Upper lobe of right lung (tissue), 1 donor: ENCODE results near the gene CDC25B. TPM values are rescaled to one million over a fixed set of nuclear protein-coding genes. Genes with fewer than 3 reads are reported as not detected.

Source experiments
- ATAC-seq: fragments of 200-7000 bp; cut with Tn5 transposase; one replicate; pipeline ENCODE4 v1.9.1; 2020; ENCODE audit warnings: mild to moderate bottlenecking, moderate library complexity
- DNase-seq: peaks from one replicate; pipeline ENCODE4 v3.0.0-alpha.2; 2020
- H3K27ac ChIP-seq: fragments of 200-600 bp; one replicate; pipeline ENCODE4 v1.8.0; 2022
- H3K27me3 ChIP-seq: fragments of 200-600 bp; one replicate; pipeline ENCODE4 v1.8.0; 2022; ENCODE audit warnings: mild to moderate bottlenecking
- H3K36me3 ChIP-seq: fragments of 200-600 bp; one replicate; pipeline ENCODE4 v1.8.0; 2022
- H3K4me1 ChIP-seq: fragments of 200-600 bp; one replicate; pipeline ENCODE4 v1.8.0; 2022
- H3K4me3 ChIP-seq: fragments of 200-600 bp; one replicate; pipeline ENCODE4 v1.8.0; 2022; ENCODE audit warnings: mild to moderate bottlenecking
- H3K9me3 ChIP-seq: fragments of 200-600 bp; one replicate; pipeline ENCODE4 v1.8.0; 2022
- intact Hi-C: fragments of 100-400 bp; cut with DNase I; formaldehyde crosslinking; loops from one replicate; pipeline ENCODE4 v1.11.0; 2022
- total RNA-seq: library from RNA; stranded (reverse); fragmentation: NEBNext Ultra II Directional; extraction: Animal tissue kit (Norgen Biotek cat#: 25700); gene quantifications from one replicate; pipeline ENCODE4 v1.2.1, GENCODE V29; 2021
- TF ChIP-seq, protein P1 (sequence below): fragments of 200-600 bp; IDR thresholded peaks from one replicate; pipeline ENCODE4 v1.8.0; 2022; ENCODE audit warnings: antibody characterized with exemption
- donor health status: DM: no; HTN: yes; CAD: no; lungs with severe emphysema.

Gene CDC25B
- total RNA-seq, 1 donor from 2014 or later, result 136 TPM

DNA sequence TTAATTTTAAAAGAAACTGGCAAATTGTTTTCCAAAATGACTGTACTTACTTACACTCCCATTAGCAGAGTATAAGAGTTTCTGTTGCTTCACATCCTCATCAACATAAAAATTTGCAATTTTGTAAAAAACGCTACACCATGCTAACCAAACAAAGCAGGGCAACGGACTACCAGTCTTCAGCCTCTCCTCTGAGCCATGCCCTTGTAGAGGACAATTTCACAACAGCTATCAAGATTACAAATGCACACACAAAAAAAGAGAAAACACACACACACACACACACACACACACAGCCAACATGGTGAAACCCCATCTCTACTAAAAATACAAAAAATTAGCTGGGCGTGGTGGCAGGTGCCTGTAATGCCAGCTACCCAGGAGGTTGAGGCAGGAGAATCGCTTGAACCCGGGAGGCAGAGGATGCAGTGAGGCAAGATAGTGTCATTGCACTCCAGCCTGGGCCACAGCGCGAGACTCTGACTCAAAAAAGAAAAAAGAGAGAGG is 24.5 kb upstream of the CDC25B start:
- no peaks in the 10 kb centered on the region for H3K27me3 ChIP-seq
- TF ChIP-seq, protein P1, sequence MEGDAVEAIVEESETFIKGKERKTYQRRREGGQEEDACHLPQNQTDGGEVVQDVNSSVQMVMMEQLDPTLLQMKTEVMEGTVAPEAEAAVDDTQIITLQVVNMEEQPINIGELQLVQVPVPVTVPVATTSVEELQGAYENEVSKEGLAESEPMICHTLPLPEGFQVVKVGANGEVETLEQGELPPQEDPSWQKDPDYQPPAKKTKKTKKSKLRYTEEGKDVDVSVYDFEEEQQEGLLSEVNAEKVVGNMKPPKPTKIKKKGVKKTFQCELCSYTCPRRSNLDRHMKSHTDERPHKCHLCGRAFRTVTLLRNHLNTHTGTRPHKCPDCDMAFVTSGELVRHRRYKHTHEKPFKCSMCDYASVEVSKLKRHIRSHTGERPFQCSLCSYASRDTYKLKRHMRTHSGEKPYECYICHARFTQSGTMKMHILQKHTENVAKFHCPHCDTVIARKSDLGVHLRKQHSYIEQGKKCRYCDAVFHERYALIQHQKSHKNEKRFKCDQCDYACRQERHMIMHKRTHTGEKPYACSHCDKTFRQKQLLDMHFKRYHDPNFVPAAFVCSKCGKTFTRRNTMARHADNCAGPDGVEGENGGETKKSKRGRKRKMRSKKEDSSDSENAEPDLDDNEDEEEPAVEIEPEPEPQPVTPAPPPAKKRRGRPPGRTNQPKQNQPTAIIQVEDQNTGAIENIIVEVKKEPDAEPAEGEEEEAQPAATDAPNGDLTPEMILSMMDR, result no peak
- intact Hi-C loops, result no loop called here
- H3K9me3 ChIP-seq, result no peaks in the 10 kb centered on the region
- DNase-seq (no peak), ATAC-seq (no peak)
- H3K4me1 ChIP-seq, result peaks cover 14% of the 10 kb centered on the region
- H3K4me3 ChIP-seq, result no peak overlapping the region
- H3K27ac ChIP-seq, result no peak overlapping the region
- H3K36me3 ChIP-seq, result no peaks in the 10 kb centered on the region

DNA sequence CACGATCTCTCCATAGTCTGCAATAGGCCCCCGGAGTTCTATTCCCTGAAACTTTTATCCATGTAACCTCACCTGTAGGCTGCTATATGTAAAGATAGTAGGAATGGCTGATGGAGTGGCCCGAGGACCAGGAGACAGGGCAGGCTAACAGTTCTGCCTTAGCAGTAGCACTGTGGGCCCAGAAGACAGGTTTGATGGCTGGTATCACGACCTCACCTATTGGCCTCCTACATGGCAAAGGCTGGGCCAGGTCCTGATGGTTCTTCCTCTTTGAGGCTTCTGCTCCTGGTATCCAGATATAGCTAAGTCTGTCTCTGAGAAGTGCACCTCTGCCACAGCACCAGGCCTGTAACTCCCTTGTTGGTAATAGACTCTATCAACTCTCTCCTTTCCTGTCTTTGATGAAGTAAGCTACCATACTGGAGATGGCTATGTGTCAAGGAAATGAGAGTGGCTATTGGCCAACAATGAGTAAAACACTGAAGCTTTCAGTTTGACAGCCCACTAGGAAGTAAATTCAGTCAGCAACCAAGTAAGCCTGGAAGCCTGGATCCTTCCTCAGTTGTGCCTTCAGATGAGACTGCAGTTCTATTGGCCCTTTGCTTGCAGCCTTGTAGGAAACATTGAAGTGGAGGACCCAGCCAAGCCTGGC is 20.5 kb upstream of the CDC25B start:
- TF ChIP-seq, protein P1, result no peak

DNA sequence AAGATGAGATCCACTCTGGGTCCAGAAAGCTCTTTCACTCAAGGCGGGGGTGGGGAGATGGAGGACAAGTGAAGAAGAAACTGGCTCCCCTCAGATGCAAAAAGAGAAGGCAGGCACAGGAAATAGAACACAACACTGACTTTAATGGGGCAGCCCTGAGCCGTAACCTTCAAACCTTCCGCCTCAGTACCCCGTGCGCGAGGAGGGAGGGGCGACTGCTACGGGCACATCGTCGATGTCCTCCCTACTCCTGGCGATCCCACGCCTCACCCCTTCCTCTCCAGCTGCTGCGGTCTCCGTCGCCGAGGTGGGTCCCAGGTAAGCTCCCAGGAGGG is 18.8 kb upstream of the CDC25B start:
- TF ChIP-seq, protein P1, result no peak
- intact Hi-C loops, result no loop called here
- ATAC-seq, result peak; percentile 2
- H3K4me1 ChIP-seq, result peaks cover 12% of the 10 kb centered on the region
- peak overlapping the region; percentile 50 for H3K4me3 ChIP-seq
- H3K9me3 ChIP-seq, result no peaks in the 10 kb centered on the region
- H3K27ac ChIP-seq, result no peak overlapping the region
- H3K36me3 ChIP-seq, result no peaks in the 10 kb centered on the region
- H3K27me3 ChIP-seq, result no peaks in the 10 kb centered on the region
- DNase-seq, result no peak

More for the DNA sequence above, 20.5 kb upstream of the CDC25B start:
- no peak for ATAC-seq
- Histone ChIP-seq H3K27ac (no peak overlapping the region), H3K9me3 (no peaks in the 10 kb centered on the region), H3K4me1 (peaks cover 6% of the 10 kb centered on the region), H3K27me3 (no peaks in the 10 kb centered on the region), H3K36me3 (no peaks in the 10 kb centered on the region), H3K4me3 (no peak overlapping the region)
- no peak for DNase-seq
- intact Hi-C loops, result no loop called here

DNA sequence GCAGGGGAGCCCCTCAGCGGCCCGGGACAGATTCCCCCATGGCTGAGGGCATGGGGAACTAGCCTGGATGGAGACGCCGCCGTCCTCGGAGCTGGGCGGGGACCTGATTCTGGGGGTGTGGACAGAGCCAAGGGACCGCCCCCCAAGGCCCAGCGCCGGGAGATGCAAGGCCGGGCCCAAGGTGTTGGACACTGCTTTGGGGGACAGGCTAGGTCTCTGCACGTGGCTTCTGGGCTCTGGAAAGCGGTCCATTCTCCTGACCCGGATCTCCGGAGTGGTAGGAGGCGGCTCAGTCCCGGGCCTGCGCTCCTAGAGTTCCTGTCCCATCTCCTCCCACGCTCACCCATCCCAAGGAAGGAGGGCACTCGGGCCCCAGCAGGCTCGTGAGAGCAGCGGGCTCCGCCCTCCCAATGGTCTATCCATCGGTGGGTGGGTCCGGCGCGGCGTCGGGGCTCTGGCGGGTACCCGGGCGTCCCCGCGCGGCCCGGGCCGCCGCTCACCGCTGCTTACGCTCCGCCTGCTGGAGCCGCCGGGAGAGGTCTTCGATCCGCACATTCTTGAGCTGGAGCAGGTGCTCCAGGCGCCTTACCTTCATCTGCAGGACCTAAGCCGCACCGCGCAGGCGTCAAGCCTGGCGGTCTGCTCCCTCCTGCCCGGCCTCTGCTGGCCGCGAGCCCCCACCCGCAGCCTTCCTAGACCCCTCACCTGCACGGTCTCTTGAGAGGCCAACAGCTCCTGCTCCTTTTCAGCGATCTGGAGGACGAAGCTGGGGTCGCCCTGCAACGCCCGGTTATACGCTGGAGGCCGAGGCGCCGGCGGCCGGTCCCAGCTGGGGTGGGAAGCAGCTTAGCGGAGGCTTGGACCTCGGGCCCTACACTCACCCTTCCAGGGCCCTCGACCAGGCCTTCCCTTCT is 18.1 kb upstream of the CDC25B start:
- H3K27me3 ChIP-seq, result no peaks in the 10 kb centered on the region
- no peaks in the 10 kb centered on the region for H3K9me3 ChIP-seq
- H3K36me3 ChIP-seq, result no peaks in the 10 kb centered on the region
- DNase-seq, result peak; percentile 87
- peak overlapping the region; percentile 50 for H3K4me3 ChIP-seq
- intact Hi-C loops, result no loop called here
- H3K4me1 ChIP-seq, result peaks cover 12% of the 10 kb centered on the region
- TF ChIP-seq, protein P1, result no peak
- no peak overlapping the region for H3K27ac ChIP-seq
- peak; percentile 83 for ATAC-seq

DNA sequence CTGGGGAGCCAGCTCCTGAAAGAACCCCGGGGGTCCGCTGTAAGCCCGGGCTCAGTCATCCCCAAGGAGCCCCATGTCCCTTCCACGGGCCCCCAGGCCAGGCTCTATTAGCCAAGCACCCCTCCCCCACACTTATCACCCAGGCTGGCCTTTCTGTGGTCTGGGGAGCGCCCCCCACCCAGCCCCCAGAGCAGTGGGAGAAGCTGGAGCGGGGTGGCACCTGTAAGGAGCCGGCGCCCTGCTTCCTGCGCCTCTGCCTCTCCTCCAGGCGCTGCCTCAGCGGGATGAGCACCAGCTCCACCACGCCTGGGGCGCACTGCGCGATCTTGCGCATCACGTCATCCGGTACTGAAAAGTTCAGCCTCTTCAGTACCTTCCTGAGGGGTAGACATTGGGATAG is 17.1 kb upstream of the CDC25B start:
- Histone ChIP-seq H3K27me3 (no peaks in the 10 kb centered on the region), H3K27ac (no peak overlapping the region), H3K4me1 (peaks cover 18% of the 10 kb centered on the region), H3K36me3 (no peaks in the 10 kb centered on the region), H3K9me3 (no peaks in the 10 kb centered on the region), H3K4me3 (no peak overlapping the region)
- ATAC-seq, result no peak
- TF ChIP-seq, protein P1, result no peak
- intact Hi-C loops, result no loop called here
- no peak for DNase-seq
